ENCODE results near the gene DNM3.

DNA sequence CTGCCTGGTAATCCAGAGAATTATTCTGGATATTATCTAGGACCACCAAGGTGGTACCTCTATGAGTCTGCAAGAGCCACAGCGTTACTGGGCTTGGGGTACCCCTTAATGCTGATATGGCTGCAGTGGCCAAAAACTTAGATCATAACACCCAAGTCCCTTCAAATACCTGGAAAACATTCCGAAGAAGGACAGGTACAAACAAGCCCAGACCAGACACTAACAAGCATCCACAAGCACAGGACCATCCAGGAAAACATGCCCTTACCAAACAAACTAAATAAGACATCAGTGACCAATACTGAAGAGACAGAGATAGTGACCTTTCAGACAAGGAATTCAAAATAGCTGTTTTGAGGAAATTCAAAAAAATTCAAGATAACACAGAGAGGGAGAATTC, 582.0 kb downstream of the DNM3 start:
- TF ChIP-seq, protein P1, sequence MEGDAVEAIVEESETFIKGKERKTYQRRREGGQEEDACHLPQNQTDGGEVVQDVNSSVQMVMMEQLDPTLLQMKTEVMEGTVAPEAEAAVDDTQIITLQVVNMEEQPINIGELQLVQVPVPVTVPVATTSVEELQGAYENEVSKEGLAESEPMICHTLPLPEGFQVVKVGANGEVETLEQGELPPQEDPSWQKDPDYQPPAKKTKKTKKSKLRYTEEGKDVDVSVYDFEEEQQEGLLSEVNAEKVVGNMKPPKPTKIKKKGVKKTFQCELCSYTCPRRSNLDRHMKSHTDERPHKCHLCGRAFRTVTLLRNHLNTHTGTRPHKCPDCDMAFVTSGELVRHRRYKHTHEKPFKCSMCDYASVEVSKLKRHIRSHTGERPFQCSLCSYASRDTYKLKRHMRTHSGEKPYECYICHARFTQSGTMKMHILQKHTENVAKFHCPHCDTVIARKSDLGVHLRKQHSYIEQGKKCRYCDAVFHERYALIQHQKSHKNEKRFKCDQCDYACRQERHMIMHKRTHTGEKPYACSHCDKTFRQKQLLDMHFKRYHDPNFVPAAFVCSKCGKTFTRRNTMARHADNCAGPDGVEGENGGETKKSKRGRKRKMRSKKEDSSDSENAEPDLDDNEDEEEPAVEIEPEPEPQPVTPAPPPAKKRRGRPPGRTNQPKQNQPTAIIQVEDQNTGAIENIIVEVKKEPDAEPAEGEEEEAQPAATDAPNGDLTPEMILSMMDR (conservative IDR thresholded peaks at IDR 0.05; ENCODE audit: low read depth, low read length), result no peak
- no peak for TF ChIP-seq EZH2 (IDR thresholded peaks at IDR 0.05; ENCODE audit: borderline replicate concordance, low read depth, low read length, poor library complexity, severe bottlenecking)

Measured in A673 (cell line).